Stimulated activated CD8-positive, alpha-beta memory T cell treated with anti-CD3 and anti-CD28 coated beads, Interleukin-12 subunit alpha, Interleukin-12 subunit beta, amount 100 ng/mL, for 1 hour (primary cell): ENCODE results near the gene ZNF275.
"Not testable (repeated sequence)": the region's sequence is repeated elsewhere in the genome, so short reads cannot be mapped to it uniquely, and the experiment has no call there.

Experiments used
- DNase-seq: peaks from one replicate; pipeline ENCODE4 v3.0.0-alpha.2; 2020; ENCODE audit warnings: low read depth

Gene ZNF275

DNA sequence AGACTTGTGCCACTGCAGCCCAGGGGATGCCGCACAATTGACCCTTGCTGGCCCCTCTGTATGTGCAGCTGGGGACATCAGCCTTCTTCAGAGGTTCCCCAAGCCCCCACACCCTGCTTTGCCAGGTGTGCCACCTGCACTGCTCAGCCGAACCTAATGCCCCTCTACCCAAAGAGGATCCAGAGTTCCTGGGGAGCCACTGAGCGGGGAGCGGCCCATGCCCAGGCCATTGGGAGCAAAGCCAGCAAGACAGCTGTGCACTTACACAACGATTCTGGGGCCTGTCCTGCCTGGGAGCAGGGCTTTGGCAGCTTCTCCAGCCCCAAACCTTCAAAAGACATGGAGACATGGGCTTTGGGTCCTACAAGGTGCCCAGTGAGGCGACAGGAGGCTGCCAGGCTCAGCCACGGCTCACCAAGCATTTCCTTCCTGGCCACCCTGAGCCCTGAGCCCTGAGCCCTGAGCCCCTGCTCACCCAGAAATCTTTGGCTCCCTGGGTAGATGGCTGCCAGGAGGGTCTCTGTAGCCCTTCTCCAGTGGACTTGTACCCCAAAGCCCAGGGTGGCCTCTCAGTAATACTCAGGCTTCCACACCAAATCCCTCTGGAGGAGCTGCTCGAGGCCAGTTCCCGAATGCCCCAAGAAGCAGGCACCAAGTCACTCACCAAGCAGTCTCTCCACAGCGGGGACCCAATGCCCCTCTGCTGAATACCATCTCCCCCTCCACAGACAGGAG is 54.2 kb downstream of the ZNF275 start:
- no peak for DNase-seq

GRCh38 chrX:153388722-153389459 is 54.9 kb downstream of the ZNF275 start:
- DNase-seq = no peak

DNA sequence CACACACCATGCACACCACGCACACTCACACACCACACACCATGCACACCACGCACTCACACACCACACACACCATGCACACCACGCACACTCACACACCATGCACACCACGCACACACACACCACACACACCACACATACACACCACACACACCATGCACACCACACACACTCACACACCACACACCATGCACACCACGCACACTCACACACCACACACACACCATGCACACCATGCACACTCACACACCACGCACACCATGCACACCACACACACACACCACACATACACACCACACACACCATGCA is 55.5 kb downstream of the ZNF275 start:
- DNase-seq = not testable (repeated sequence)

- DNase-seq = no peak
Measured at GRCh38 chrX:153392642-153393321, 58.8 kb downstream of the ZNF275 start.

GRCh38 chrX:153394612-153395011 is 60.7 kb downstream of the ZNF275 start:
- DNase-seq = no peak

- DNase-seq = no peak
Measured at GRCh38 chrX:153395613-153396319, 61.8 kb downstream of the ZNF275 start.

GRCh38 chrX:153396320-153397195 is 62.6 kb downstream of the ZNF275 start:
- no peak for DNase-seq

DNA sequence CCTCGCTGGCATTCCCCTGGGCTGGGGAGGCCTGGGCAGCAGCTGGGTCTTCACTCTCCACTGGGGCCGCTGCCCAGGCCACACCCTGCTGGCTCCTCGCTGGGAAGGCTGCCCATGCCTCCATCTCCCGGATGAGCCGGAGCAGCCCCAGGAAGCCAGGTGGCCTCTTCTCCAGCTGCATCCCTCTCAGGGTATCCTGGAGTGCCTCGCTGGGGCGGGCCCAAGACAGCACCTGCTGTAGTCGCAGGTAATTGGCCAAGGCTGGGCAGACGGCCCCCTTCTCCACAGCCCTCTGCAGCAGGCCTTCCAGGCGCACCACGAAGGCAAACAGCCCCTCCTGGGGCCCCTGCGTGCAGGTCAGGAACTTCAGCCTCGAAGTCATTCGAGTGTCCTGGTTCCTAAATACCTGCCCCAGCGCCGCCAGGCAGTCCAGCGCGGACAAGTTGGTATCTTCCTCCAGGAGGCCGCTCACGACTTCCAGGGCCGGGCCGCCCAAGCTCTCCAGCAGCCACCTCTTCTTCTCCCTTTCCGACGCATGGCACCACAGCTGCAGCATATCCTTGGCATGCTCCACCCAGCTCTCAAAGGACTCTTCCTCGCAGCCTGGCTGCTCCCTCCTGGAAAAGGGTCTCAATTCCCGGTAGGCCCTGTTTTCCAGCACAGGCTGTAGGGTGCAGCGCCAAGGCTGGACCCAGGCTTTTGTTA is 63.5 kb downstream of the ZNF275 start:
- no peak for DNase-seq

GRCh38 chrX:153398275-153398960 is 64.5 kb downstream of the ZNF275 start:
- no peak for DNase-seq

DNA sequence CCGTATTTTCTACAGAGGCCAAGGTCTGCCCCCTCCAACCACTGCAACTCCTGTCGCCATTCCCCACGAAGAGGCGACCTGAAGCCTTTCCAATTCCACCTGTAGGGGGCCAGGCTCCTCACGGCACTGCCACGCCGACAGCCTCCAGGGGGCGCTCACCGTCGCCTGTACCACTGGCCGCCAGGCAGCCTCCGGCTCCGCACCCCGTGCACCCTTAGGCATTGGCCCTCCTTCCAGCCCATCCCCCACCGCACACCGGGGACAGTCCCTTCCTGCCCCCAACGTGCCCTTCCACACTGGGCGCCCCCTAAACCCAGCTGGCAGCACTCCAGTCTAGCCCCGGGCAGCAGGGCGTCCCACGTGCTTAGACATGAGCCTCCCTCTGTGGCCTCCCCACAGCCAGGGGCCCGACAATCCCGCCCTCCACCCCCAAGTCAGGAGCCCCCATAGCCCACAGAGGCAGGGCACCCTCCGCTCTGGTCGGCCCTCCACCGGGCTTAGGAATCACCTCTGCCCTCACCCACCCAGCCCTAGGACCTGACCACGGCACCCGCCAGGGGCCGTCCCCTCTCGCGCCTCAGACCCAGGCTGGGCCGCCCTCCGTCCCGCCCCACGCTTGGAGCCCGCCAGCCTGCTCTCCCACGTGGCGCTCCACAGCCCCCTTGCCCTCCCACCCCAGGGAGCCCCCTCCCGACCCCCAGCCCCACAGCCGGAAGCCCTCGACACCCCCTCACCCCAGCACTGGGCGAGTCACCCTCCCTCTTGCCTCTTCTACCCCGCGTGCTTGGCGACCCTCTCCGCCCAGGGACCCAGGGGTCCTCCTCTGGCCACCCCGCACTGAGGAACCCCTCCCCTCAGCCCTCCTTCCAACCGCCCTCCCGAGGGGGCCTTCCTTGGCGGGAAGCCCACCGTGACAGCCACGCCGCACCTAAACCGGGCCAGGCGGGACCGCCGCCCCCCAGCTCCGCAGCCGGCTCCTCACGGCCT is 66.5 kb downstream of the ZNF275 start:
- DNase-seq = no peak

DNA sequence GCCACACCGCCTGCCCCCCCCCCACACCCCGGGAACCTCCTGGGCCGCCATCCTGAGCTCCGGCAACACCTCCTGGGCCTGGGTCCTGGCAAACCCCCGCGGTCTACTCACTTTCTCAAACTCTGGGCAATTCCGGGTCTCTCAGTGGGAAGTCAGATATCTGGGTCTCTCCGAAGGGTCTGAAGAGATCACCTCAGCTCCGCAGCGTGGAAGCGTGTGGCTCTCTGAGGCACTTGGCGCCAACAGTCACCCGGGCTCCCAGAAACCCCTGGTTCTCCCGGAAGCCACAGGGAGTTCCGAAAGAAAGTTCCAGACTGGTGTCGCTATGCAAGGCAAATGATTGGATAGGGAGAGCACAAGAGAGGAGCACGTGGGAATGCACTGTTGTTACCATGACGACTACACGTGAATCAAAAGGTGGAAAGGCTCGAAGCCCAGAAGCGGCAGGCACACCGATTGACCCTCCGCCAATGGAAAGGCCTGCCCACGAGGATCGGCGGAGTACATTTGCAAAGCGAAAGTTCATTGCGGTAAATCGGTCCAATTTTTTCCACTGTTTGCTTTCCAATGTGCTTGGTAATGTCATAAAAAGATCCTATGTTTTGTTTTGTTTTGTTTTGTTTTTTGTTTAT is 67.3 kb downstream of the ZNF275 start, which contains the start of gene PNMA6E:
TSS of gene PNMA6E (minus strand) at position 218 of the 632 bp plus-strand sequence. CDS start 2,501 bp downstream, outside the sequence.
- DNase-seq = no peak
